Sigmoid colon (tissue), 7 donors: ENCODE data around the gene KCNH1. TPM values are rescaled to one million over a fixed set of nuclear protein-coding genes. Genes with fewer than 3 reads are reported as not detected.

Source experiments
- DNase-seq: peaks from one replicate; pipeline ENCODE4 v3.0.0-alpha.2; 2019
- H3K27ac ChIP-seq, 4 donors: fragments of 200-600 bp; sonication (generic); one replicate each; pipeline ENCODE4 v1.5.1; 2016 to 2019; ENCODE audit warnings: mild to moderate bottlenecking in 1 of 4
- H3K27me3 ChIP-seq, 3 donors: fragments of 200-600 bp; sonication (generic); one replicate each; pipeline ENCODE4 v1.5.1; 2019; ENCODE audit warnings: mild to moderate bottlenecking in 1 of 3
- H3K36me3 ChIP-seq, 4 donors: fragments of 200-600 bp; sonication (generic); one replicate each; pipeline ENCODE4 v1.5.1; 2016 to 2019
- H3K4me1 ChIP-seq, 4 donors: fragments of 200-600 bp; sonication (generic); one replicate each; pipeline ENCODE4 v1.5.1; 2017 to 2019
- H3K4me3 ChIP-seq, 4 donors: fragments of 200-600 bp; sonication (generic); one replicate each; pipeline ENCODE4 v1.5.1; 2017 to 2019; ENCODE audit warnings: mild to moderate bottlenecking in 2 of 4, moderate library complexity in 1 of 4
- H3K9me3 ChIP-seq, 4 donors: fragments of 200-600 bp in 3 of 4; sonication (generic) in 3 of 4; one replicate each; pipeline versions ENCODE4 v1.5.1 to v1.6.1; 2013 to 2019
- EP300 ChIP-seq, 4 donors: sonication (generic); formaldehyde crosslinking; IDR thresholded peaks; one replicate each; pipeline ENCODE4 v1.6.1; 2017; ENCODE audit warnings: antibody characterized with exemption in 4 of 4
- POLR2A ChIP-seq, 2 donors: fragments of 450-650 bp; IDR thresholded peaks; one replicate each; pipeline ENCODE4 v1.6.1; 2016; ENCODE audit warnings: antibody characterized with exemption in 2 of 2, mild to moderate bottlenecking in 2 of 2, moderate library complexity in 2 of 2
- POLR2AphosphoS5 ChIP-seq, 4 donors: sonication (generic); formaldehyde crosslinking; IDR thresholded peaks; one replicate each; pipeline ENCODE4 v1.6.1; 2017; ENCODE audit warnings: antibody characterized with exemption in 4 of 4
- WGBS, 2 donors: extraction: QIAGEN DNeasy Blood & Tissue Kit; methylation state at CpG; one replicate each; pipeline ENCODE4 v1.1.7; 2013; 5-methylcytosine and 5-hydroxymethylcytosine counted together
- intact Hi-C: fragments of 100-400 bp; cut with DNase I; formaldehyde crosslinking; loops from one replicate; pipeline ENCODE4 v1.15.1; 2023
- polyA plus RNA-seq, 3 donors: library from polyadenylated mRNA; stranded (reverse); fragments of 200-250 nt; gene quantifications; one replicate each; pipeline ENCODE4 v1.2.3, GENCODE V29; 2013
- total RNA-seq, 4 donors: library from RNA; depleted of rRNA; stranded (reverse); fragments of >200 nt; gene quantifications; one replicate each; pipeline ENCODE4 v1.1.0, GENCODE V29; 2016
- TF ChIP-seq, protein P1 (sequence below), 4 experiments: fragments of 450-650 bp in 3 of 4; fragments of 200-600 bp in 1 of 4; IDR thresholded peaks; one replicate each; pipeline ENCODE4 v1.5.1; 2016 to 2019; ENCODE audit warnings: antibody characterized with exemption in 4 of 4, mild to moderate bottlenecking in 3 of 4, moderate library complexity in 2 of 4
- donor health status: healthy with polysubstance abuse.
- donor health status: Bipolar disorder and iron deficiency.
- donor health status: healthy.

Gene KCNH1
- total and polyA plus RNA-seq, 7 donors: 0.23 to 3.1 (median 0.55) TPM; not detected in 2

DNA sequence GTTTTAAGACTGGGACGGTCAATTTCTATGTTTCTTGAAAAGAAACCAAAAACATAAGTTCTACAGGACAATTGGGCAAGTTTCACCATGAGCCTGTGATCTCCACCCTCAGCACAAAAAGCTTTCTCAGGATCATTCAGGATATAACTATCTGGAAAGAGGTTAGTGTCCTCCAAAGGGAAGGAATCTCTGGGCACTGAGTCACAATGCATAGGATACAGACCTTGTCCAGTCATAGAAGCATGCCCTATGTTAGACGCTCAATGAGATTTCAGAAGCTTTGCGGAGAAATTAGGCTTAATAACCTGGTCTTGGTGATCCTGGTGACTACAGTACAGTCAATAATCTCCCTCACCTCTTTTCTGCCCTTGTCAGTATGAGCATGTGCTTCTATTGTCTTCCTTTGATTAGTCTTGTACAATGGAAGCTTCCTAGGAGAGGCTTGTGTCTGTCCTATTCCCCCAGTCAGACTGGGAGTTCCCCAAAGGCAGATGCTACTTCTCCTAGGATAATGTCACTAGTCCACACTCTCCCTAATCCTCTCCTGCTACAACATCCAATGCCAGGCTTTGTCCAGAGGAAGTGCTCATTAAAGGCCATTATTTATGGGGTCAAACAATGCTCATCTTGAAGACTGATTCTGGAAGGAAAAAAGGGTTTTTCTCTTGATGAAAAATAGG lies 97.4 kb downstream of the KCNH1 start:
- Histone ChIP-seq H3K27ac (no peak overlapping the region), H3K36me3 (no peaks in the 10 kb centered on the region), H3K27me3 (no peaks in the 10 kb centered on the region), H3K9me3 (no peaks in the 10 kb centered on the region), H3K4me3 (no peak overlapping the region), H3K4me1 (no peaks in the 10 kb centered on the region)
- TF ChIP-seq POLR2AphosphoS5 (IDR thresholded peaks at IDR 0.05) (no peak), EP300 (IDR thresholded peaks at IDR 0.05) (no peak), POLR2A (IDR thresholded peaks at IDR 0.05) (no peak)
- TF ChIP-seq, protein P1, sequence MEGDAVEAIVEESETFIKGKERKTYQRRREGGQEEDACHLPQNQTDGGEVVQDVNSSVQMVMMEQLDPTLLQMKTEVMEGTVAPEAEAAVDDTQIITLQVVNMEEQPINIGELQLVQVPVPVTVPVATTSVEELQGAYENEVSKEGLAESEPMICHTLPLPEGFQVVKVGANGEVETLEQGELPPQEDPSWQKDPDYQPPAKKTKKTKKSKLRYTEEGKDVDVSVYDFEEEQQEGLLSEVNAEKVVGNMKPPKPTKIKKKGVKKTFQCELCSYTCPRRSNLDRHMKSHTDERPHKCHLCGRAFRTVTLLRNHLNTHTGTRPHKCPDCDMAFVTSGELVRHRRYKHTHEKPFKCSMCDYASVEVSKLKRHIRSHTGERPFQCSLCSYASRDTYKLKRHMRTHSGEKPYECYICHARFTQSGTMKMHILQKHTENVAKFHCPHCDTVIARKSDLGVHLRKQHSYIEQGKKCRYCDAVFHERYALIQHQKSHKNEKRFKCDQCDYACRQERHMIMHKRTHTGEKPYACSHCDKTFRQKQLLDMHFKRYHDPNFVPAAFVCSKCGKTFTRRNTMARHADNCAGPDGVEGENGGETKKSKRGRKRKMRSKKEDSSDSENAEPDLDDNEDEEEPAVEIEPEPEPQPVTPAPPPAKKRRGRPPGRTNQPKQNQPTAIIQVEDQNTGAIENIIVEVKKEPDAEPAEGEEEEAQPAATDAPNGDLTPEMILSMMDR (IDR thresholded peaks at IDR 0.05): no peak
- 96 to 97% methylated on average over 3 of the region's 3 CpGs for WGBS, 2 donors
- intact Hi-C loops: no loop called here
- no peak for DNase-seq

- WGBS, 2 donors: 74 to 76% methylated on average over 3 of the region's 3 CpGs
- H3K4me3 ChIP-seq: no peak overlapping the region
- intact Hi-C loops: no loop called here
Measured at GRCh38 chr1:211035821-211036380, 98.0 kb downstream of the KCNH1 start.

DNA sequence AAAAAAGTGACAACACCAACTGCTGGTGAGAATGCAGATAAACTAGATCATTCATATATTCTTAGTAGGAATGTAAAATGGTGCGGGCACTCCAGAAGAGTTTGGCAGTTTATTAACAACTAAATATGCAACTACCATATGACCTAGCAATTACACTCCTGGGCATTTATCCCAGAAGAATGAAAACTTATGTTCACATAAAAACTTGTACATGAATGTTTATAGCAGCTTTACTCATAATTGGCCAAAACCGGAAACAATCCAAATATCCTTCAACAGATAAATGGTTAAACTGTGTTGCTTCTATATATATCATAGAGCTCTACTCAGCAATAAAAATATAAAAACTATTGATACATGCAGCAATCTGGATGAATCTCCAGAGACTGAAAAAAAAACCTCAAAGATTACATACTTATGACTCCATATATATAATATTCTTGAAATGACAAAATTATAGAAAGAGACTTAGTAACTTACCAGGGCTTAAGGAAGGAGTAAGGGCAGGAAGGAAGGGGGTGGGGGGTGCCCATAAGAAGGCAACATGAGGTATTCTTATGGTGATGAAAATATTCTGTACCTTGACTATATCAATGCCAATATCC lies 99.9 kb downstream of the KCNH1 start:
- TF ChIP-seq, protein P1 (IDR thresholded peaks at IDR 0.05): no peak
- TF ChIP-seq EP300 (IDR thresholded peaks at IDR 0.05) (no peak), POLR2A (IDR thresholded peaks at IDR 0.05) (no peak), POLR2AphosphoS5 (IDR thresholded peaks at IDR 0.05) (no peak)
- no peak for DNase-seq
- H3K9me3 ChIP-seq: no peaks in the 10 kb centered on the region

More at GRCh38 chr1:211035821-211036380, 98.0 kb downstream of the KCNH1 start:
- DNase-seq: no peak
- no peaks in the 10 kb centered on the region for H3K36me3 ChIP-seq
- H3K4me1 ChIP-seq: no peaks in the 10 kb centered on the region
- no peaks in the 10 kb centered on the region for H3K27me3 ChIP-seq
- H3K9me3 ChIP-seq: no peaks in the 10 kb centered on the region
- TF ChIP-seq POLR2AphosphoS5 (IDR thresholded peaks at IDR 0.05) (no peak), EP300 (IDR thresholded peaks at IDR 0.05) (no peak), POLR2A (IDR thresholded peaks at IDR 0.05) (no peak)
- TF ChIP-seq, protein P1 (IDR thresholded peaks at IDR 0.05): no peak
- no peak overlapping the region for H3K27ac ChIP-seq

DNA sequence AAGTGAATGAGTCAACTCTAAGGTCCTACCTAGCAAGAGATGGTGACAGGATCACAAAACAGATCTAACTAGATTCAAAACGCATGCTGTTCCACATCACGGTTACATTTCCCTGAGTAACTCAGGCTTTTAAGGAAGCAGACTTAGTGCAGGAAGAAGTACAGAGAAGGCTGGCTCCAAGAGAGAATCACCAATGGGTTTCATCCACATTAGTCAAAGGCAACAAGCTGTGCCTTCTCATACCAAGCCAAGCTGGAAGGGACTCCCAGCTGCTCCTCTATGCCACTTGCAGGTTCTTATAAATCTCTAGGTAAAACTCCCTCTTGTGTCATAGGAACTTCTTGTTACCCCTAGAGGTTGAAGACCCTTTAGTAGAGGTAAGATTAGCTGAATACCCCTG lies 109.0 kb downstream of the KCNH1 start:
- H3K4me3 ChIP-seq: no peak overlapping the region
- H3K4me1 ChIP-seq: no peaks in the 10 kb centered on the region
- H3K36me3 ChIP-seq: no peaks in the 10 kb centered on the region
- WGBS, 2 donors: 81 to 90% methylated on average over 2 of the region's 2 CpGs
- no peaks in the 10 kb centered on the region for H3K27me3 ChIP-seq
- no peak for TF ChIP-seq POLR2AphosphoS5 (IDR thresholded peaks at IDR 0.05)
- TF ChIP-seq, protein P1 (IDR thresholded peaks at IDR 0.05): no peak
- TF ChIP-seq POLR2A (IDR thresholded peaks at IDR 0.05): no peak
- no peak for TF ChIP-seq EP300 (IDR thresholded peaks at IDR 0.05)
- H3K27ac ChIP-seq: no peak overlapping the region
- intact Hi-C loops: no loop called here
- DNase-seq: no peak
- no peaks in the 10 kb centered on the region for H3K9me3 ChIP-seq

More for the DNA sequence above, 99.9 kb downstream of the KCNH1 start:
- Histone ChIP-seq H3K4me3 (no peak overlapping the region), H3K4me1 (no peaks in the 10 kb centered on the region), H3K27ac (no peak overlapping the region), H3K27me3 (no peaks in the 10 kb centered on the region), H3K36me3 (no peaks in the 10 kb centered on the region)
- 76 to 95% methylated on average over 2 of the region's 2 CpGs for WGBS, 2 donors
- intact Hi-C loops: no loop called here
